Activated naive CD8-positive, alpha-beta T cell treated with anti-CD3 and anti-CD28 coated beads, Interleukin-2, amount 10 ng/mL, durations not matched to agents 7 days and 5 days (primary cell): Measurements from ENCODE around the gene BTF3. TPM values are rescaled to one million over a fixed set of nuclear protein-coding genes. Genes with fewer than 3 reads are reported as not detected.
"Not testable (repeated sequence)": the region's sequence is repeated elsewhere in the genome, so short reads cannot be mapped to it uniquely, and the experiment has no call there.

Experiments used
- ATAC-seq: fragments of 150-1000 bp; cut with Tn5 transposase; one replicate; pipeline ENCODE4 v1.10.0; 2021; ENCODE audit warnings: low read depth, moderate library complexity
- POLR2A ChIA-PET: fragments of 350-600 bp; sonication (Branson Sonifier 250); formaldehyde crosslinking; loops from one replicate; lab custom pipeline; 2021; ENCODE audit warnings: antibody characterized with exemption; lab: Charles Lee
- DNase-seq: peaks from one replicate; pipeline ENCODE4 v3.0.0; 2021
- H3K27ac Mint-ChIP-seq: one replicate; pipeline ENCODE4 v1.8.0; 2022; ENCODE audit warnings: mild to moderate bottlenecking, mixed read lengths
- H3K27me3 Mint-ChIP-seq: one replicate; pipeline ENCODE4 v1.8.0; 2022; ENCODE audit warnings: mild to moderate bottlenecking, moderate library complexity, mixed read lengths
- H3K36me3 Mint-ChIP-seq: one replicate; pipeline ENCODE4 v1.8.0; 2021; ENCODE audit warnings: mild to moderate bottlenecking, mixed read lengths
- H3K4me1 Mint-ChIP-seq: one replicate; pipeline ENCODE4 v1.8.0; 2021; ENCODE audit warnings: mixed read lengths
- H3K4me3 Mint-ChIP-seq: one replicate; pipeline ENCODE4 v1.8.0; 2022; ENCODE audit warnings: mild to moderate bottlenecking, moderate library complexity, mixed read lengths
- H3K9me3 Mint-ChIP-seq: one replicate; pipeline ENCODE4 v1.8.0; 2021; ENCODE audit warnings: mixed read lengths
- total RNA-seq, 2 experiments: library from RNA; stranded (reverse); gene quantifications; one replicate each; pipeline ENCODE4 v1.2.3, GENCODE V29; 2021

BTF3 gene
- total RNA-seq, 2 experiments from 2014 or later, result 658 to 664 TPM

- no peak overlapping the region for H3K4me3 Mint-ChIP-seq
- H3K9me3 Mint-ChIP-seq, result no peaks in the 10 kb centered on the region
- DNase-seq (no peak), ATAC-seq (no peak)
- peaks cover 46% of the 10 kb centered on the region for H3K27me3 Mint-ChIP-seq
- no peak overlapping the region for H3K27ac Mint-ChIP-seq
- H3K36me3 Mint-ChIP-seq, result no peaks in the 10 kb centered on the region
- no peaks in the 10 kb centered on the region for H3K4me1 Mint-ChIP-seq
- POLR2A ChIA-PET, result no interaction called here
Observed at GRCh38 chr5:73491155-73491554, 7.1 kb upstream of the BTF3 start.

- POLR2A ChIA-PET, result no interaction called here
- H3K4me3 Mint-ChIP-seq, result no peak overlapping the region
- no peak overlapping the region for H3K27ac Mint-ChIP-seq
- DNase-seq (no peak), ATAC-seq (no peak)
- H3K4me1 Mint-ChIP-seq, result peaks cover 9% of the 10 kb centered on the region
- no peaks in the 10 kb centered on the region for H3K36me3 Mint-ChIP-seq
- H3K9me3 Mint-ChIP-seq, result no peaks in the 10 kb centered on the region
- peaks cover 32% of the 10 kb centered on the region for H3K27me3 Mint-ChIP-seq
Observed at GRCh38 chr5:73493421-73493820, 4.8 kb upstream of the BTF3 start.

- Mint-ChIP-seq H3K27me3 (peaks cover 28% of the 10 kb centered on the region), H3K36me3 (peaks cover 7% of the 10 kb centered on the region), H3K4me1 (peaks cover 16% of the 10 kb centered on the region), H3K9me3 (no peaks in the 10 kb centered on the region), H3K27ac (no peak overlapping the region), H3K4me3 (no peak overlapping the region)
- POLR2A ChIA-PET, result no interaction called here
- DNase-seq (no peak), ATAC-seq (no peak)
Observed at GRCh38 chr5:73494721-73495120, 3.5 kb upstream of the BTF3 start.

- peaks cover 22% of the 10 kb centered on the region for H3K4me1 Mint-ChIP-seq
- POLR2A ChIA-PET, result interaction anchor here (1.1 kb wide), 1 partner anchor 22 kb away, joined by 3 read pairs; no protein-coding TSS in a partner anchor
- no peak for DNase-seq
- ATAC-seq, result no peak
- H3K4me3 Mint-ChIP-seq, result no peak overlapping the region
- H3K9me3 Mint-ChIP-seq, result no peaks in the 10 kb centered on the region
- peaks cover 20% of the 10 kb centered on the region for H3K27me3 Mint-ChIP-seq
- no peak overlapping the region for H3K27ac Mint-ChIP-seq
- peaks cover 12% of the 10 kb centered on the region for H3K36me3 Mint-ChIP-seq
Observed at GRCh38 chr5:73495772-73496335, 2.4 kb upstream of the BTF3 start.

GRCh38 chr5:73496984-73497457 lies 1.2 kb upstream of the BTF3 start:
- Mint-ChIP-seq H3K36me3 (peaks cover 18% of the 10 kb centered on the region), H3K4me3 (peak overlapping the region; percentile 97), H3K9me3 (no peaks in the 10 kb centered on the region), H3K4me1 (peaks cover 28% of the 10 kb centered on the region), H3K27ac (no peak overlapping the region), H3K27me3 (peaks cover 12% of the 10 kb centered on the region)
- no peak for DNase-seq
- POLR2A ChIA-PET, result interaction anchor here (1.1 kb wide), 1 partner anchor 20 kb away, joined by 3 read pairs; no protein-coding TSS in a partner anchor
- ATAC-seq, result no peak

- ATAC-seq, result no peak
- Mint-ChIP-seq H3K27ac (peak overlapping the region; percentile 99), H3K4me3 (peak overlapping the region; percentile 97), H3K9me3 (no peaks in the 10 kb centered on the region), H3K4me1 (peaks cover 33% of the 10 kb centered on the region), H3K27me3 (peaks cover 11% of the 10 kb centered on the region), H3K36me3 (peaks cover 18% of the 10 kb centered on the region)
- DNase-seq, result no peak
- POLR2A ChIA-PET, result interaction anchor here (1.3 to 1.9 kb wide), 3 partner anchors 22 to 649 kb away, joined by 3 to 17 read pairs (median 9); partner anchors contain the start of genes ANKRA2 and UTP15
Observed at GRCh38 chr5:73497497-73498056, 665 bp upstream of the BTF3 start.

GRCh38 chr5:73499187-73499586 lies 945 bp downstream of the BTF3 start:
- POLR2A ChIA-PET, result interaction anchor here (0.5 to 1.9 kb wide), 7 partner anchors 12 to 1268 kb away, joined by 3 to 17 read pairs (median 3); partner anchors contain the start of genes ANKRA2, GFM2, NSA2 and UTP15
- Mint-ChIP-seq H3K36me3 (peaks cover 18% of the 10 kb centered on the region), H3K27ac (peak overlapping the region; percentile 99), H3K9me3 (no peaks in the 10 kb centered on the region), H3K27me3 (peaks cover 8% of the 10 kb centered on the region), H3K4me1 (peaks cover 33% of the 10 kb centered on the region), H3K4me3 (peak overlapping the region; percentile 97)
- ATAC-seq (no peak), DNase-seq (no peak)

- Mint-ChIP-seq H3K9me3 (no peaks in the 10 kb centered on the region), H3K4me1 (peaks cover 34% of the 10 kb centered on the region), H3K27ac (peak overlapping the region; percentile 99), H3K4me3 (peak overlapping the region; percentile 97), H3K27me3 (peaks cover 5% of the 10 kb centered on the region), H3K36me3 (peaks cover 20% of the 10 kb centered on the region)
- POLR2A ChIA-PET, result interaction anchor here (0.7 to 1.9 kb wide), 4 partner anchors 19 to 509 kb away, joined by 3 to 9 read pairs (median 3); no protein-coding TSS in a partner anchor
- ATAC-seq (no peak), DNase-seq (no peak)
Observed at GRCh38 chr5:73499756-73500155, 1.5 kb downstream of the BTF3 start.

GRCh38 chr5:73501406-73501805 lies 3.2 kb downstream of the BTF3 start:
- Mint-ChIP-seq H3K27ac (no peak overlapping the region), H3K4me3 (peak overlapping the region; percentile 7), H3K9me3 (no peaks in the 10 kb centered on the region), H3K36me3 (peaks cover 28% of the 10 kb centered on the region), H3K27me3 (no peaks in the 10 kb centered on the region), H3K4me1 (peaks cover 34% of the 10 kb centered on the region)
- POLR2A ChIA-PET, result no interaction called here
- no peak for DNase-seq
- ATAC-seq, result no peak

GRCh38 chr5:73506459-73506955 lies 8.3 kb downstream of the BTF3 start:
- no peaks in the 10 kb centered on the region for H3K27me3 Mint-ChIP-seq
- no peak for ATAC-seq
- H3K27ac Mint-ChIP-seq, result no peak overlapping the region
- H3K36me3 Mint-ChIP-seq, result peaks cover 10% of the 10 kb centered on the region
- no peak overlapping the region for H3K4me3 Mint-ChIP-seq
- no peak for DNase-seq
- H3K9me3 Mint-ChIP-seq, result no peaks in the 10 kb centered on the region
- H3K4me1 Mint-ChIP-seq, result peaks cover 6% of the 10 kb centered on the region
- POLR2A ChIA-PET, result no interaction called here

GRCh38 chr5:73507062-73507461 lies 8.8 kb downstream of the BTF3 start:
- ATAC-seq (no peak), DNase-seq (no peak)
- POLR2A ChIA-PET, result no interaction called here
- Mint-ChIP-seq H3K4me1 (peaks cover 6% of the 10 kb centered on the region), H3K27ac (no peak overlapping the region), H3K4me3 (no peak overlapping the region), H3K9me3 (no peaks in the 10 kb centered on the region), H3K36me3 (peaks cover 9% of the 10 kb centered on the region), H3K27me3 (no peaks in the 10 kb centered on the region)

GRCh38 chr5:73508521-73508920 lies 10.3 kb downstream of the BTF3 start:
- H3K36me3 Mint-ChIP-seq, H3K4me3 Mint-ChIP-seq, H3K27me3 Mint-ChIP-seq, H3K9me3 Mint-ChIP-seq, DNase-seq, H3K27ac Mint-ChIP-seq, POLR2A ChIA-PET, H3K4me1 Mint-ChIP-seq: not testable (repeated sequence)
- peak; percentile 73 for ATAC-seq

GRCh38 chr5:73513996-73514395 lies 15.8 kb downstream of the BTF3 start:
- ATAC-seq (no peak), DNase-seq (no peak)
- H3K4me1 Mint-ChIP-seq, result no peaks in the 10 kb centered on the region
- no peaks in the 10 kb centered on the region for H3K36me3 Mint-ChIP-seq
- no peak overlapping the region for H3K27ac Mint-ChIP-seq
- POLR2A ChIA-PET, result interaction anchor here (1.3 kb wide), 1 partner anchor 15 kb away, joined by 3 read pairs; no protein-coding TSS in a partner anchor
- H3K9me3 Mint-ChIP-seq, result no peaks in the 10 kb centered on the region
- H3K27me3 Mint-ChIP-seq, result no peaks in the 10 kb centered on the region
- H3K4me3 Mint-ChIP-seq, result no peak overlapping the region
